Measurements from ENCODE around the gene ATP23. TPM values are rescaled to one million over a fixed set of nuclear protein-coding genes. Genes with fewer than 3 reads are reported as not detected.

ATP23 gene
- polyA plus RNA-seq, 2 of the 4 experiments (the other 2 are of a cell fraction) = 7.5 to 13.4 TPM

DNA sequence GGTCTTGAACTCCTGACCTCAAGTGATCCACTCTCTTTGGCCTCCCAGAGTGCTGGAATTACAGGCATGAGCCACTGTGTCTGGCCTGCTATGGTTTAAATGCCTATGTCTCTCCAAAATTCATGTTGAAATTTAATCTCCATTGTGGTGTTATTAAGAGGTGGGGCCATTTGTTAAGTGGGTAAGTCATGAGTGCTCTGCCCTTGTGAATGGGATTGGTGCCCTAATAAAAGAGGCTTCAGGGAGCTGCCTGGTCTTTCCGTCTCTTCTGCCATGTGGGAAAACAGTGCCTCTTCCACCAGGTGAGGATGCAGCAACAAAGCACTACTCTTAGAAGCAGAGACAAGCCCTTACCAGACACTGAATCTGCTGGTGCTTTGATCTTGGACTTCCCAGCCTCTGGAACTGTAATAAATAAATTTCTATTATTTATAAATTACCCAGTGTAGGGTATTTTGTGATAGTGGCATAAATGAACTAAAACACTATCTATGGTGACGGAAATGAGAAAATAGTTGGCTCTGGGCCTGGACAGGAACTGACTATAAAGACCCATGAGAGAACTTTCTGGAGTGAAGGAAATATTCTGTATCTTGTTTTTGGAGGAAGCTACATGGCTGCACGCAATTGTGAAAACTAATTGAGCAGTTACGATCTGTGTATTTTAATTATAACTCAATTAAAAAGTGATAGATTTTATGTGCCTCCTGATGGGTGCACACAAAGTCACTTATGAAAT lies 12.1 kb upstream of the ATP23 start:
- DNase-seq (ENCODE audit: low read depth in 1 of 2, low spot score in 1 of 2) = no peak
- no peak overlapping the region for H3K27ac ChIP-seq
- no peaks in the 10 kb centered on the region for H3K9me3 ChIP-seq
- TF ChIP-seq ESRRA (IDR thresholded peaks at IDR 0.05; ENCODE audit: borderline replicate concordance, low read length) = no peak
- TF ChIP-seq NFE2L2 (conservative IDR thresholded peaks at IDR 0.05; ENCODE audit: low read length) = no peak
- TF ChIP-seq SREBF2 (IDR thresholded peaks at IDR 0.05) = no peak
- no peak for TF ChIP-seq KDM5A (IDR thresholded peaks at IDR 0.05)
- TF ChIP-seq GATA3 (IDR thresholded peaks at IDR 0.05; ENCODE audit: borderline replicate concordance) = no peak
- no peak for FAIRE-seq
- CTCF ChIA-PET = interaction anchor here (1.6 kb wide), 1 partner anchor 24 kb away, joined by 6 read pairs; no protein-coding TSS in a partner anchor
- ATAC-seq = no peak
- no peak overlapping the region for H3K4me3 ChIP-seq
- H3K4me2 ChIP-seq = no peak overlapping the region
- WGBS (ENCODE audit: missing lambda C conversion rate) = 81% methylated on average over 4 of the region's 4 CpGs
- POLR2A ChIA-PET = interaction anchor here (0.7 kb wide), 1 partner anchor 795 kb away, joined by 3 read pairs; no protein-coding TSS in a partner anchor
- no peaks in the 10 kb centered on the region for H3K4me1 ChIP-seq

DNA sequence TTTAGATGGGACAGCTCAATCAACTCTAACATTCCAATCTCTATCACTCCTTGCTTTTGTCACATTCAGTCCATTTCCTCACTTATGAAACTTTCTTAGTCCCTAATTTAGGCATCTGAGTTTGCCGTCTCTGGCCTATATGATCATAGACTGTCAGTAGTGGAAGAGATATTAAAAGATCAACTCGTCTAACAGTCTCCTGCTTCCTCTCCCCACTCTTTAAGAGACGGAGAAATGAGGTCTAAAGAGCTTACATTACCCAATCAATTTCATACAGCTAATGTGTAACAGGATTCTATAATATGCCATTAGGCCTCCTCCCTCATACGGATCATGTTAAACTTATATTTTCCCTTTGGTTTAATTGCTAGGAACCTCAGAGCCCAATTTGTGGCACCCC lies 6.5 kb upstream of the ATP23 start:
- WGBS (ENCODE audit: missing lambda C conversion rate) = 81% methylated on average over 4 of the region's 4 CpGs
- ChIA-PET CTCF (no interaction called here), POLR2A (no interaction called here)
- no peak overlapping the region for H3K27ac ChIP-seq
- H3K4me1 ChIP-seq = peaks cover 11% of the 10 kb centered on the region
- TF ChIP-seq FOXS1 (CRISPR knock-in tag; IDR thresholded peaks at IDR 0.05) = no peak
- TF ChIP-seq, protein P1, sequence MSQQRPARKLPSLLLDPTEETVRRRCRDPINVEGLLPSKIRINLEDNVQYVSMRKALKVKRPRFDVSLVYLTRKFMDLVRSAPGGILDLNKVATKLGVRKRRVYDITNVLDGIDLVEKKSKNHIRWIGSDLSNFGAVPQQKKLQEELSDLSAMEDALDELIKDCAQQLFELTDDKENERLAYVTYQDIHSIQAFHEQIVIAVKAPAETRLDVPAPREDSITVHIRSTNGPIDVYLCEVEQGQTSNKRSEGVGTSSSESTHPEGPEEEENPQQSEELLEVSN (IDR thresholded peaks at IDR 0.05; ENCODE audit: borderline replicate concordance, low read depth) = no peak
- H3K4me3 ChIP-seq = no peak overlapping the region; the same call in 2 of the 3 replicates
- DNase-seq (ENCODE audit: low read depth in 1 of 2, low spot score in 1 of 2) = no peak
- ATAC-seq = no peak
- no peak for FAIRE-seq
- no peaks in the 10 kb centered on the region for H3K9me3 ChIP-seq
- H3K4me2 ChIP-seq = peak overlapping the region; percentile 71

GRCh38 chr12:57935331-57935730 lies 6.0 kb upstream of the ATP23 start:
- peaks cover 11% of the 10 kb centered on the region for H3K4me1 ChIP-seq
- H3K9me3 ChIP-seq = no peaks in the 10 kb centered on the region
- ChIA-PET CTCF (no interaction called here), POLR2A (no interaction called here)
- no peak for FAIRE-seq
- peak overlapping the region; percentile 79 to 87 for H3K27ac ChIP-seq
- H3K4me2 ChIP-seq = peak overlapping the region; percentile 71
- no peak for ATAC-seq
- no peak for DNase-seq (ENCODE audit: low read depth in 1 of 2, low spot score in 1 of 2)
- H3K4me3 ChIP-seq = peak overlapping the region; percentile 65
- WGBS (ENCODE audit: missing lambda C conversion rate) = 94% methylated on average over 3 of the region's 3 CpGs
- TF ChIP-seq RNF2 (IDR thresholded peaks at IDR 0.05; ENCODE audit: borderline replicate concordance, low read depth) (no peak), NR3C1 (IDR thresholded peaks at IDR 0.05) (no peak), MYC (IDR thresholded peaks at IDR 0.05; ENCODE audit: borderline replicate concordance, low read length) (no peak), ZSCAN20 (CRISPR knock-in tag; IDR thresholded peaks at IDR 0.05) (no peak), TP53 (CRISPR knock-in tag; IDR thresholded peaks at IDR 0.05) (no peak), FOSB (CRISPR knock-in tag; IDR thresholded peaks at IDR 0.05) (no peak), POLR2AphosphoS2 (conservative IDR thresholded peaks at IDR 0.05; ENCODE audit: low read length) (no peak), EP300 (IDR thresholded peaks at IDR 0.05) (no peak), CTCF (IDR thresholded peaks at IDR 0.05) (no peak), KDM1A (IDR thresholded peaks at IDR 0.05; ENCODE audit: low read depth) (no peak), SMC3 (IDR thresholded peaks at IDR 0.05) (no peak), HEYL (CRISPR knock-in tag; IDR thresholded peaks at IDR 0.05) (no peak), RCOR1 (IDR thresholded peaks at IDR 0.05; ENCODE audit: low read depth, low read length) (no peak), GATA3 (IDR thresholded peaks at IDR 0.05; ENCODE audit: borderline replicate concordance) (no peak), KDM5A (IDR thresholded peaks at IDR 0.05) (no peak), CHD2 (IDR thresholded peaks at IDR 0.05; ENCODE audit: low read length, partially characterized antibody) (no peak), FOSL2 (IDR thresholded peaks at IDR 0.05) (no peak), FOSL2 (CRISPR knock-in tag; IDR thresholded peaks at IDR 0.05) (no peak)
- TF ChIP-seq, protein P1 (IDR thresholded peaks at IDR 0.05; ENCODE audit: borderline replicate concordance, low read depth) = no peak
- TF ChIP-seq, protein P2, sequence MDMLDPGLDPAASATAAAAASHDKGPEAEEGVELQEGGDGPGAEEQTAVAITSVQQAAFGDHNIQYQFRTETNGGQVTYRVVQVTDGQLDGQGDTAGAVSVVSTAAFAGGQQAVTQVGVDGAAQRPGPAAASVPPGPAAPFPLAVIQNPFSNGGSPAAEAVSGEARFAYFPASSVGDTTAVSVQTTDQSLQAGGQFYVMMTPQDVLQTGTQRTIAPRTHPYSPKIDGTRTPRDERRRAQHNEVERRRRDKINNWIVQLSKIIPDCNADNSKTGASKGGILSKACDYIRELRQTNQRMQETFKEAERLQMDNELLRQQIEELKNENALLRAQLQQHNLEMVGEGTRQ (IDR thresholded peaks at IDR 0.05) = no peak
- TF ChIP-seq, protein P3, sequence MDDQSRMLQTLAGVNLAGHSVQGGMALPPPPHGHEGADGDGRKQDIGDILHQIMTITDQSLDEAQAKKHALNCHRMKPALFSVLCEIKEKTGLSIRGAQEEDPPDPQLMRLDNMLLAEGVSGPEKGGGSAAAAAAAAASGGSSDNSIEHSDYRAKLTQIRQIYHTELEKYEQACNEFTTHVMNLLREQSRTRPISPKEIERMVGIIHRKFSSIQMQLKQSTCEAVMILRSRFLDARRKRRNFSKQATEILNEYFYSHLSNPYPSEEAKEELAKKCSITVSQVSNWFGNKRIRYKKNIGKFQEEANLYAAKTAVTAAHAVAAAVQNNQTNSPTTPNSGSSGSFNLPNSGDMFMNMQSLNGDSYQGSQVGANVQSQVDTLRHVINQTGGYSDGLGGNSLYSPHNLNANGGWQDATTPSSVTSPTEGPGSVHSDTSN (IDR thresholded peaks at IDR 0.05) = no peak

All from A549 (cell line).